Ovary (tissue), 9 donors: ENCODE data around the gene PCID2. TPM values are rescaled to one million over a fixed set of nuclear protein-coding genes. Genes with fewer than 3 reads are reported as not detected.

Source experiments
- DNase-seq, 5 donors: peaks; one replicate each; pipeline ENCODE4 v3.0.0-alpha.2; 2019 to 2020
- H3K27ac ChIP-seq, 2 donors: fragments of 200-600 bp; one replicate each; pipeline versions ENCODE4 v1.5.1 to v1.8.0; 2019 to 2022
- H3K27me3 ChIP-seq: fragments of 200-600 bp; one replicate; pipeline ENCODE4 v1.8.0; 2022
- H3K36me3 ChIP-seq: fragments of 200-600 bp; sonication (generic); one replicate; pipeline ENCODE4 v1.5.1; 2019
- H3K4me1 ChIP-seq: one replicate; pipeline ENCODE4 v1.8.1; 2013; ENCODE audit warnings: mild to moderate bottlenecking, moderate library complexity; ENCODE audit not compliant: insufficient read depth
- H3K4me3 ChIP-seq: fragments of 200-600 bp; sonication (generic); one replicate; pipeline ENCODE4 v1.5.1; 2017
- H3K9me3 ChIP-seq, 2 donors: fragments of 200-600 bp in 1 of 2; sonication (generic) in 1 of 2; one replicate each; pipeline versions ENCODE4 v1.5.1 to v1.8.1; 2013 to 2019; ENCODE audit warnings: mild to moderate bottlenecking in 1 of 2, moderate library complexity in 1 of 2
- EP300 ChIP-seq: sonication (generic); formaldehyde crosslinking; IDR thresholded peaks from one replicate; pipeline ENCODE4 v1.6.1; 2017; ENCODE audit warnings: antibody characterized with exemption
- POLR2A ChIP-seq: fragments of 450-650 bp; IDR thresholded peaks from one replicate; pipeline ENCODE4 v1.6.1; 2017; ENCODE audit warnings: antibody characterized with exemption, mild to moderate bottlenecking, moderate library complexity
- WGBS, 3 donors: extraction: QIAGEN DNeasy Blood & Tissue Kit in 1 of 3; methylation state at CpG; one replicate each; pipeline versions ENCODE4 v1.1.5 to v1.1.7; 2013 to 2017; 5-methylcytosine and 5-hydroxymethylcytosine counted together
- intact Hi-C, 4 donors: fragments of 100-400 bp; cut with DNase I; formaldehyde crosslinking; loops; one replicate each; pipeline versions ENCODE4 v1.11.0 to v1.15.1; 2022 to 2023
- polyA plus RNA-seq, 2 donors: library from polyadenylated mRNA; stranded (reverse); fragments of 200-250 nt in 1 of 2; fragments of 350-450 nt in 1 of 2; fragmentation: Illumina TruSeq in 1 of 2; extraction: RNeasy Lipid Tissue Mini Kit (QIAGEN cat#74804) in 1 of 2; gene quantifications; one replicate each; pipeline ENCODE4 v1.2.3, GENCODE V29; 2013 to 2014
- total RNA-seq, 7 donors: library from RNA; depleted of rRNA in 2 of 7; stranded (reverse); fragments of >200 nt in 2 of 7; fragmentation: NEBNext Ultra II Directional in 3 of 7; extraction: Animal tissue kit (Norgen Biotek cat#: 25700) in 3 of 7; gene quantifications; one replicate each; pipeline versions ENCODE4 v1.1.0 to v1.2.4, GENCODE V29; 2016 to 2023
- TF ChIP-seq, protein P1 (sequence below), 3 donors: fragments of 450-650 bp in 2 of 3; fragments of 200-600 bp in 1 of 3; IDR thresholded peaks; one replicate each; pipeline versions ENCODE4 v1.5.1 to v1.8.0; 2016 to 2022; ENCODE audit warnings: antibody characterized with exemption in 3 of 3, mild to moderate bottlenecking in 1 of 3
- donor health status: DM: no; HTN: no; CAD: no; lungs with moderate emphysema.
- donor health status: DM: no; HTN: no; CAD: no.
- donor health status: Bipolar disorder and iron deficiency.
- donor health status: DM: yes; HTN: yes; CAD: no.
- donor health status: DM: no; HTN: no; CAD: no.
- donor health status: DM: yes; HTN: yes; CAD: no.

The PCID2 gene
- total and polyA plus RNA-seq, 9 donors, result 43.5 to 56.2 (median 53.5) TPM

DNA sequence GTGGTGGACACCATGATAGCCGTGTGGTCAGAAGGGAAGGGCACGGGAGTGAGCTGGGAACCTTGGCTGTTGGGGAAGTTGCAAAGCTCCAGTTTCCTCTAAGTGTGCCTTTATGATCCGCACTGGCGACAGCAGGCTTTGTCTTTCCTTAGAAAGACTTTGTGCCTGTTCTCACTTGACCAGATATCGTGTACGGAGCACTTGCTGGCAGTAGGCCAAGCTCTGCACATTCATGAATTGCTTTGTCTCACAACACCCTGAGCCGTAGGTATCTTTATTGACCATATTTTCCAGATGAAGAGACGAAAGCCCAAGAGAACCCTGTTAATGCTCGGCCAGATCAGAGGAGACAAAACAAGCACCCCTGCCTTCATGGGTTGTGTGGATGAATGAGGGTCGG, 16.0 kb upstream of the PCID2 start:
- DNase-seq, result no peak
- Histone ChIP-seq H3K4me1 (no peaks in the 10 kb centered on the region), H3K9me3 (no peaks in the 10 kb centered on the region), H3K27me3 (no peaks in the 10 kb centered on the region), H3K36me3 (no peaks in the 10 kb centered on the region), H3K4me3 (no peak overlapping the region), H3K27ac (no peak overlapping the region)
- no peak for TF ChIP-seq EP300
- TF ChIP-seq, protein P1, sequence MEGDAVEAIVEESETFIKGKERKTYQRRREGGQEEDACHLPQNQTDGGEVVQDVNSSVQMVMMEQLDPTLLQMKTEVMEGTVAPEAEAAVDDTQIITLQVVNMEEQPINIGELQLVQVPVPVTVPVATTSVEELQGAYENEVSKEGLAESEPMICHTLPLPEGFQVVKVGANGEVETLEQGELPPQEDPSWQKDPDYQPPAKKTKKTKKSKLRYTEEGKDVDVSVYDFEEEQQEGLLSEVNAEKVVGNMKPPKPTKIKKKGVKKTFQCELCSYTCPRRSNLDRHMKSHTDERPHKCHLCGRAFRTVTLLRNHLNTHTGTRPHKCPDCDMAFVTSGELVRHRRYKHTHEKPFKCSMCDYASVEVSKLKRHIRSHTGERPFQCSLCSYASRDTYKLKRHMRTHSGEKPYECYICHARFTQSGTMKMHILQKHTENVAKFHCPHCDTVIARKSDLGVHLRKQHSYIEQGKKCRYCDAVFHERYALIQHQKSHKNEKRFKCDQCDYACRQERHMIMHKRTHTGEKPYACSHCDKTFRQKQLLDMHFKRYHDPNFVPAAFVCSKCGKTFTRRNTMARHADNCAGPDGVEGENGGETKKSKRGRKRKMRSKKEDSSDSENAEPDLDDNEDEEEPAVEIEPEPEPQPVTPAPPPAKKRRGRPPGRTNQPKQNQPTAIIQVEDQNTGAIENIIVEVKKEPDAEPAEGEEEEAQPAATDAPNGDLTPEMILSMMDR (IDR thresholded peaks at IDR 0.05), result no peak
- WGBS, 3 donors, result 88 to 90% (median 88%) methylated on average over 10 of the region's 10 CpGs
- intact Hi-C loops, result no loop called here

GRCh38 chr13:113223070-113223469, 14.6 kb upstream of the PCID2 start:
- TF ChIP-seq, protein P1 (IDR thresholded peaks at IDR 0.05), result no peak
- TF ChIP-seq POLR2A (no peak), EP300 (no peak)
- H3K4me1 ChIP-seq, result no peaks in the 10 kb centered on the region
- no peaks in the 10 kb centered on the region for H3K27me3 ChIP-seq
- no peak for DNase-seq
- H3K4me3 ChIP-seq, result no peak overlapping the region
- 95 to 98% (median 95%) methylated on average over 7 of the region's 7 CpGs for WGBS, 3 donors
- no peaks in the 10 kb centered on the region for H3K36me3 ChIP-seq
- no peaks in the 10 kb centered on the region for H3K9me3 ChIP-seq
- intact Hi-C loops, result no loop called here
- no peak overlapping the region for H3K27ac ChIP-seq

- intact Hi-C loops, result no loop called here
- WGBS, 3 donors, result 89 to 94% (median 90%) methylated on average over 7 of the region's 7 CpGs
- Histone ChIP-seq H3K9me3 (no peaks in the 10 kb centered on the region), H3K36me3 (no peaks in the 10 kb centered on the region), H3K27ac (no peak overlapping the region), H3K4me1 (peaks cover 4% of the 10 kb centered on the region), H3K27me3 (no peaks in the 10 kb centered on the region), H3K4me3 (no peak overlapping the region)
- TF ChIP-seq POLR2A, result no peak
- TF ChIP-seq, protein P1 (IDR thresholded peaks at IDR 0.05), result no peak
- TF ChIP-seq EP300, result no peak
- no peak for DNase-seq
These were observed 12.4 kb upstream of the PCID2 start for GRCh38 chr13:113220877-113221276.

DNA sequence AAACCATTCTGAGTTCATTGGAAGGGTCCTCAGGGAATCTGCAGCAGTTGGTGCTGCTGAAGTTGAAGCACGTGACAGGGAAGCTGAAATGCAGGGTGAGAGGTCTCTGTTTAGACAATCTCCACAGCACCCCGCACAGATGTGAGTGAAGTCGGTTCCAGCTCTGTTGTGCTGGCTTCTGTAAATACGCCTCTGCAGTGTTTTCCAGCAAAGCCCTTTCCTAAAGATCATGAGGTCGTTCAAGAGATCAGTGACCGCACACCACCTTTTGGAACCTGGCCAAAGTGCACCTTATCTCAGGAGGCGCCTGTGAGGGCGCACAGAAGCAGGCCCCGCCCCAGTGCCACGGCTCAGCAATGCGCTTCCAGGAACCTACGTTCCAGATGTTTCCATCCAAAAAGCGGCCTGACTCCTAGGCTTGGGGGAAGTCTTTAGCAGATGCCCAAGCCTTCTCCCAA, 11.7 kb upstream of the PCID2 start:
- Histone ChIP-seq H3K9me3 (no peaks in the 10 kb centered on the region), H3K4me1 (peaks cover 8% of the 10 kb centered on the region)
- intact Hi-C loops, result no loop called here

More for the DNA sequence above, 11.7 kb upstream of the PCID2 start:
- Histone ChIP-seq H3K36me3 (no peaks in the 10 kb centered on the region), H3K4me3 (no peak overlapping the region), H3K27me3 (no peaks in the 10 kb centered on the region), H3K27ac (no peak overlapping the region)
- WGBS, 3 donors, result 54 to 82% (median 66%) methylated on average over 13 of the region's 13 CpGs
- TF ChIP-seq POLR2A (no peak), EP300 (no peak)
- TF ChIP-seq, protein P1 (IDR thresholded peaks at IDR 0.05), result no peak
- DNase-seq, result no peak
